Right cardiac atrium (tissue), 5 donors: ENCODE data around the gene PHF8. TPM values are rescaled to one million over a fixed set of nuclear protein-coding genes. Genes with fewer than 3 reads are reported as not detected.

Experiments used
- ATAC-seq, 2 donors: fragments of 200-7000 bp; cut with Tn5 transposase; one replicate each; pipeline versions ENCODE4 v1.8.0 to v1.9.1; 2020; ENCODE audit warnings: moderate library complexity in 2 of 2, mild to moderate bottlenecking in 1 of 2
- DNase-seq, 3 donors: peaks; one replicate each; pipeline ENCODE4 v3.0.0-alpha.2; 2020
- H3K27ac ChIP-seq: one replicate; pipeline ENCODE4 v1.5.1; 2013; ENCODE audit warnings: mild to moderate bottlenecking, low read length, control low read depth, moderate library complexity
- H3K27me3 ChIP-seq: one replicate; pipeline ENCODE4 v1.6.1; 2013; ENCODE audit not compliant: control insufficient read depth, insufficient read depth
- H3K4me1 ChIP-seq: one replicate; pipeline ENCODE4 v1.6.1; 2013; ENCODE audit warnings: low read length; ENCODE audit not compliant: control insufficient read depth, insufficient read depth
- H3K4me3 ChIP-seq: one replicate; pipeline ENCODE4 v1.5.1; 2013; ENCODE audit warnings: low read length, control low read depth
- H3K9me3 ChIP-seq: one replicate; pipeline ENCODE4 v1.6.1; 2013; ENCODE audit warnings: low read length; ENCODE audit not compliant: control insufficient read depth
- WGBS: extraction: QIAGEN DNeasy Blood & Tissue Kit; methylation state at CpG from one replicate; pipeline ENCODE4 v1.1.7; 2013; 5-methylcytosine and 5-hydroxymethylcytosine counted together
- intact Hi-C, 4 donors: fragments of 100-400 bp; cut with DNase I; formaldehyde crosslinking; loops; one replicate each; pipeline versions ENCODE4 v1.11.0 to v1.14.0; 2022 to 2023
- polyA plus RNA-seq: library from polyadenylated mRNA; stranded (reverse); fragments of 200-250 nt; gene quantifications from one replicate; pipeline ENCODE4 v1.2.3, GENCODE V29; 2013
- total RNA-seq, 4 donors: library from RNA; stranded (reverse); fragmentation: NEBNext Ultra II Directional; extraction: Animal tissue kit (Norgen Biotek cat#: 25700); gene quantifications; one replicate each; pipeline ENCODE4 v1.2.1, GENCODE V29; 2021
- donor health status: healthy with polysubstance abuse.
- donor health status: DM: no; HTN: yes; CAD: no.
- donor health status: DM: no; HTN: no; CAD: no.
- donor health status: DM: no; HTN: yes; CAD: no; lungs with severe emphysema.
- donor health status: DM: yes; HTN: yes; CAD: no.

Gene PHF8
- total and polyA plus RNA-seq, 5 donors, result 6.0 to 13.8 (median 13.5) TPM

- Histone ChIP-seq H3K27ac (no peak overlapping the region), H3K27me3 (no peaks in the 10 kb centered on the region), H3K4me1 (no peaks in the 10 kb centered on the region), H3K4me3 (no peak overlapping the region), H3K9me3 (no peaks in the 10 kb centered on the region)
- 92% methylated on average over 5 of the region's 5 CpGs for whole genome bisulfite sequencing
- intact Hi-C loops, result no loop called here
- ATAC-seq (no peak), DNase-seq (no peak)
Observed at GRCh38 chrX:54024350-54024749, 19.9 kb downstream of the PHF8 start.

- WGBS, result 100% methylated on average over 1 of the region's 1 CpG
- no peak overlapping the region for H3K27ac ChIP-seq
- H3K9me3 ChIP-seq, result no peaks in the 10 kb centered on the region
- intact Hi-C loops, result no loop called here
- ATAC-seq (no peak), DNase-seq (no peak)
- H3K27me3 ChIP-seq, result no peaks in the 10 kb centered on the region
- no peak overlapping the region for H3K4me3 ChIP-seq
- no peaks in the 10 kb centered on the region for H3K4me1 ChIP-seq
Observed at GRCh38 chrX:54012830-54013500, 31.3 kb downstream of the PHF8 start.

DNA sequence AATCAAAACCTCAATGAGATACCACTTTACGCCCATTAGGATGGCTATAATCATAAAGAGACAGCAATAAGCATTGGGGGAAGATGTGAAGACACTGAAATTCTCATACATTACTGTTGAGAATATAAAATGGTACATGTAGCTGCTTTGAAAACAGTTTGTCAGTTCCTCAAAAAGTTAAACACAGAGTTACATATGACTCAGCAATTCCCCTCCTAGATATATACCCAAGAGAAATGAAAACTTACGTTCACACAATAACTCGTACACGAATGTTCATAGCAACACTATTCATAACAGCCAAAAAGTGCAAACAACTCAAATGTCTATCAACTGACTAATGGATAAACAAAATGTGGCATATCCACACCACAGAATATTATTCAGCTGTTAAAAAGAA is 36.6 kb downstream of the PHF8 start:
- no peak for ATAC-seq

GRCh38 chrX:53997724-53998123 is 46.5 kb downstream of the PHF8 start:
- no peak overlapping the region for H3K4me3 ChIP-seq
- WGBS, result 66% methylated on average over 2 of the region's 2 CpGs
- no peak for ATAC-seq

More for the DNA sequence above, 36.6 kb downstream of the PHF8 start:
- no peak for DNase-seq
- 86% methylated on average over 4 of the region's 4 CpGs for WGBS
- intact Hi-C loops, result no loop called here
- no peaks in the 10 kb centered on the region for H3K9me3 ChIP-seq
- no peak overlapping the region for H3K27ac ChIP-seq
- no peaks in the 10 kb centered on the region for H3K27me3 ChIP-seq
- no peak overlapping the region for H3K4me3 ChIP-seq
- H3K4me1 ChIP-seq, result no peaks in the 10 kb centered on the region

DNA sequence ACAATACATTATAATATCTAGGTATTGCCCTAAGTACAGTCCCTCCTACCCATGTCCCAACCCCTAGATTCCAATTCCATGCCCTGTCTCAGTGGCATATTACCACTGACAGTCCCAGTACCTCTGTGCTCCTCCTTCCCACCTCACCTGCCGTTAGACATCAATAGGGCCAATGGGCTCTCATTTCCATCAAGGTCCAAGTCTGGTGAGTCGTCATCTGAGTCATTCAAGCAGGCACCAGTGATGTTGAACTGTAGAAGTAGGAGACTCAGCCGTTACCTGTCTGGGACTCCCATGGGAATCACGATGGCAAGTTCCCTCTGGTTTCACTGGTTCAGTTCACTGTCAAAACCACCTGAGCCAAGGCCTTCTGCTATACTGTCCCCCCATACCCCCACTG is 51.7 kb downstream of the PHF8 start:
- intact Hi-C loops, result no loop called here
- DNase-seq (no peak), ATAC-seq (no peak)
- H3K27ac ChIP-seq, result no peak overlapping the region
- no peaks in the 10 kb centered on the region for H3K27me3 ChIP-seq
- WGBS, result 92% methylated on average over 4 of the region's 4 CpGs
- H3K4me1 ChIP-seq, result no peaks in the 10 kb centered on the region
- no peaks in the 10 kb centered on the region for H3K9me3 ChIP-seq
- no peak overlapping the region for H3K4me3 ChIP-seq

More at GRCh38 chrX:53997724-53998123, 46.5 kb downstream of the PHF8 start:
- Histone ChIP-seq H3K27ac (no peak overlapping the region), H3K27me3 (no peaks in the 10 kb centered on the region), H3K9me3 (no peaks in the 10 kb centered on the region), H3K4me1 (no peaks in the 10 kb centered on the region)
- intact Hi-C loops, result no loop called here
- no peak for DNase-seq

DNA sequence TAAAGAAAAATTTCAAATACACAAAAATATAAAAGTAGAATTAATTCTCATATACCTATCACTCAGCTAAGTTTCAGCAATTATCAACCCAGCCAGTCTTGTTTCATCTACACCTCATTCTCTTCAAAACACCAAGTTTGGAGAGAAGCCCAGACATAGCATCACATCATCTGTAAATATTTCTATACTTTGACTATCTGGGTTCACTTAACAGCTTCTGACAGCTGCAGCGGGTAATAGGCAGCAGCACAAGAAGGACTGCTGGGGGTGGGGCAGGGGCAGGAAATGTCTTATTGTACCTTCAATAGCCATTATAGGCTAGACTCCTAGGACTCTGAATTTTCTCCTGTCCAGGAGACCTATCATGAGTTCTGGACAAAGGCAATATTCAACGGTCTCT is 54.1 kb downstream of the PHF8 start:
- no peaks in the 10 kb centered on the region for H3K9me3 ChIP-seq
- H3K27ac ChIP-seq, result no peak overlapping the region
- intact Hi-C loops, result no loop called here
- no peaks in the 10 kb centered on the region for H3K27me3 ChIP-seq
- DNase-seq (no peak), ATAC-seq (peak in 1 of 2 donors; percentile 41)
- 52% methylated on average over 2 of the region's 2 CpGs for whole genome bisulfite sequencing
- no peak overlapping the region for H3K4me3 ChIP-seq
- no peaks in the 10 kb centered on the region for H3K4me1 ChIP-seq

DNA sequence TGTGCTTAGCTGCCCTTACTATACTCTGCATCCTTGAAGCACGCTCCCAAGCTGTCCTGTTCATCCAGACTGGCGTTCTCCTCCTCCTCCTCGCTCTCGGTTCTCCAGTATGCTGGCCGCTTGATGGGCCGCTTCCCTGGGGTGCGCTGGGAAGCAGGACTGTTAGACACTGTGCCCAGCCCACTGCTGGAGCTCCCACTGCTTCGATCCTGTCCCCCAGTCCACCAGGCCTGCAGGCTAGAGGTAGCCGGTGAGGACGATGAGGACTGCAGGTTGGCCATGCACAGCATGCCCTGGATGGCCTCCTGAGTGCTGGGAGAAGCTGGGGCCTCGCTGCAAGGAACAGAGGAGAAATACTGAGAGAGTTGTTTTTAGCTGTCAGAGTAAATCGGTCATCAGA is 59.4 kb downstream of the PHF8 start:
- WGBS, result 90% methylated on average over 12 of the region's 12 CpGs
- Histone ChIP-seq H3K9me3 (no peaks in the 10 kb centered on the region), H3K4me3 (no peak overlapping the region)

DNA sequence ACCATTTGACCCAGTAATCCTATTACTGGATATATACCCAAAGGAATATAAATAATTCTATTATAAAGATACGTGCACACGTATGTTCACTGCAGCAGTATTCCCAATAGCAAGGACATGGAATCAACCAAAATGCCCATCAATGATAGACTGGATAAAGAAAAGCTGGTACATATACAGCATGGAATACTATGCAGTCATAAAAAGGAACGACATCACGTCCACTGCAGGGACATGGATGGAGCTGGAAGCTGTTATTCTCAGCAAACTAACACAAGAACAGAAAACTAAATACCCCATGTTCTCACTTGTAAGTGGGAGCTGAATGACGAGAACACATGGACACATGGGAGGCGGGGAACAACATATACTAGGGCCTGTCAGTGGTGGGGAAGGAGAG is 69.7 kb downstream of the PHF8 start:
- ATAC-seq (no peak), DNase-seq (no peak)
- intact Hi-C loops, result no loop called here
- no peaks in the 10 kb centered on the region for H3K4me1 ChIP-seq
- WGBS, result 97% methylated on average over 6 of the region's 6 CpGs
- H3K9me3 ChIP-seq, result no peaks in the 10 kb centered on the region
- no peak overlapping the region for H3K4me3 ChIP-seq
- no peaks in the 10 kb centered on the region for H3K27me3 ChIP-seq
- H3K27ac ChIP-seq, result no peak overlapping the region

More for the DNA sequence above, 59.4 kb downstream of the PHF8 start:
- intact Hi-C loops, result no loop called here
- Histone ChIP-seq H3K4me1 (no peaks in the 10 kb centered on the region), H3K27me3 (no peaks in the 10 kb centered on the region), H3K27ac (no peak overlapping the region)
- DNase-seq (no peak), ATAC-seq (no peak)

DNA sequence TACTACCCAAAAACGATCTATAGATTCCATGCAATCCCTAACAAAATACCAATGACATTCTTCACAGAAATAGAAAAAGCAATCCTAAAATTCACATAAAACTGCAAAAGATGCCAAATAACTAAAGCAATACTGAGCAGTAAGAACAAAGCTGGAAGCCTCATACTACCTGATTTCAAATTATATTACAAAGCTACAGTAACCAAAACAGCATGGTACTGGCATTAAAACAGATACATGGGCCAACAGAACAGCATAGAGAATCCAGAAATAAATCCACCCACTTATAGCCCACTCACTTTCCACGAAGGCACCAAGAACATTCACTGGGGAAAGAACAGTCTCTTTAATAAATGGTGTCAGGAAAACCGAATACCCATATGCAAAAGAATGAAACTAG is 74.7 kb downstream of the PHF8 start:
- intact Hi-C loops, result no loop called here
- WGBS, result 97% methylated on average over 3 of the region's 3 CpGs
- ATAC-seq, result no peak

GRCh38 chrX:53950130-53950733 is 94.0 kb downstream of the PHF8 start:
- Histone ChIP-seq H3K27me3 (no peaks in the 10 kb centered on the region), H3K4me1 (no peaks in the 10 kb centered on the region), H3K27ac (no peak overlapping the region), H3K4me3 (no peak overlapping the region), H3K9me3 (no peaks in the 10 kb centered on the region)
- DNase-seq, result no peak
- intact Hi-C loops, result no loop called here
- no peak for ATAC-seq
- 91% methylated on average over 3 of the region's 3 CpGs for WGBS

More for the DNA sequence above, 74.7 kb downstream of the PHF8 start:
- H3K27me3 ChIP-seq, result no peaks in the 10 kb centered on the region
- no peak overlapping the region for H3K27ac ChIP-seq
- no peaks in the 10 kb centered on the region for H3K4me1 ChIP-seq
- H3K4me3 ChIP-seq, result no peak overlapping the region
- DNase-seq, result no peak
- no peaks in the 10 kb centered on the region for H3K9me3 ChIP-seq

GRCh38 chrX:53940180-53940579 is 104.1 kb downstream of the PHF8 start:
- intact Hi-C loops, result no loop called here
- H3K27ac ChIP-seq, result no peak overlapping the region
- ATAC-seq (no peak), DNase-seq (no peak)
- H3K27me3 ChIP-seq, result no peaks in the 10 kb centered on the region
- no peaks in the 10 kb centered on the region for H3K4me1 ChIP-seq
- H3K4me3 ChIP-seq, result no peak overlapping the region
- 98% methylated on average over 8 of the region's 8 CpGs for WGBS
- no peaks in the 10 kb centered on the region for H3K9me3 ChIP-seq
